ENCODE measurements around the gene CAMK1G. TPM values are rescaled to one million over a fixed set of nuclear protein-coding genes. Genes with fewer than 3 reads are reported as not detected.

The CAMK1G gene
- total RNA-seq, 1 experiment from 2014 or later, result not detected

DNA sequence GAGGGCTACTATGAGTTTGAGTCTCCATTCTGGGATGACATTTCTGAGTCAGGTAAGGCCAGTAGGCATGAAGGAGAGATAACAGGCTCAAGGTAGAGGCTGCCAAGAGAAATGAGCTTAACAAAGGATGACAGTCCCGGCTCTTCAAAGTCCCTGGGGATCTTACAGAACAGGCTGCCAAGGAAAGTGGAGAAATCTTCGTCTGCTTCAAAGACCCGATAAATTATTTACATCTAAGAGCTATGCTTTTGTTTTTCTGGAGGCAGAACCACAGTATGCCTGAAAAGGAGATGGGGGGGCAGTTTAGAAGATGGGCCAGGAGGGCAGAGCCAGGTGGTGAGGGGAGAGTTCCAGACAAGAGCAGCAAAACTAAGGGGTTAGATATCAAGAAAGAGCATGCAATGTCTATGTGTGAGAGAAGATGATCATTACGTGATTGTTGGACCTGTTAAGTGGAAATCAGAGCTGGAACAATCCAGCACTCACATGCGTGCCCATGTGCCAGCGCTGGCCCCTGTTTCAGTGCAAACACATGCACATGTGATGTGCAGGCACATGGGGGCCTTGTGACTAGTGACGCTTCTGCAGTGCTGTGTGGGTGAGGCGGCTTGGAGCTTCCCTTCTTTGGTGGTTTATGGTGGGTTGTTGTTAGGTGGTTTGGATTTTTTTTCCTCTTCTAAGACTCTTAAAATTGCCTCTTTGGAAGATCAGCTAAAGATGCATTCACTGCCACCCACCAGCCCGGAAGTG is 25.7 kb downstream of the CAMK1G start:
- Histone ChIP-seq H2AFZ (ENCODE audit: low read depth, low read length, poor library complexity, severe bottlenecking) (no peak overlapping the region), H3K9ac (ENCODE audit: low read length) (no peak overlapping the region), H3K27me3 (ENCODE audit: insufficient read depth, low read length) (no peaks in the 10 kb centered on the region), H3K9me3 (ENCODE audit: control insufficient read depth in 1 of 2, insufficient read depth in 1 of 2, low read depth in 1 of 2, low read length in 2 of 2) (no peaks in the 10 kb centered on the region), H4K20me1 (ENCODE audit: insufficient read depth) (no peaks in the 10 kb centered on the region), H3K4me1 (ENCODE audit: control insufficient read depth in 1 of 2, insufficient read depth in 2 of 2, low read length in 2 of 2) (peaks cover 0 to 6% of the 10 kb centered on the region in 2 experiments; a peak in 1 of 4 replicates), H3K4me2 (ENCODE audit: low read length) (no peak overlapping the region), H3K4me3 (replicated peaks in 1 of 2; ENCODE audit: low read depth in 1 of 2, low read length in 2 of 2) (no peak overlapping the region), H3K36me3 (ENCODE audit: control insufficient read depth in 1 of 2, insufficient read depth in 2 of 2, low read length in 2 of 2) (no peaks in the 10 kb centered on the region), H3K27ac (ENCODE audit: low read depth, low read length) (no peak overlapping the region), H3K9me2 (ENCODE audit: insufficient read depth) (no peaks in the 10 kb centered on the region), H3K79me2 (ENCODE audit: insufficient read depth, low read length) (no peaks in the 10 kb centered on the region)
- intact Hi-C loops (cut with micrococcal nuclease), result no loop called here
- no peak for ATAC-seq
- BruUV-seq (replicated peaks), result no TSS peak
- POLR2A ChIA-PET, result no interaction called here
- RAD21 ChIA-PET (ENCODE audit: low non-redundant PET in 1 of 2, low total read pairs in 2 of 2, uncharacterized antibody in 2 of 2, unreplicated experiment in 2 of 2), result no interaction called here
- no peak for DNase-seq (ENCODE audit: low read depth, low spot score)
- TF ChIP-seq, protein P1, sequence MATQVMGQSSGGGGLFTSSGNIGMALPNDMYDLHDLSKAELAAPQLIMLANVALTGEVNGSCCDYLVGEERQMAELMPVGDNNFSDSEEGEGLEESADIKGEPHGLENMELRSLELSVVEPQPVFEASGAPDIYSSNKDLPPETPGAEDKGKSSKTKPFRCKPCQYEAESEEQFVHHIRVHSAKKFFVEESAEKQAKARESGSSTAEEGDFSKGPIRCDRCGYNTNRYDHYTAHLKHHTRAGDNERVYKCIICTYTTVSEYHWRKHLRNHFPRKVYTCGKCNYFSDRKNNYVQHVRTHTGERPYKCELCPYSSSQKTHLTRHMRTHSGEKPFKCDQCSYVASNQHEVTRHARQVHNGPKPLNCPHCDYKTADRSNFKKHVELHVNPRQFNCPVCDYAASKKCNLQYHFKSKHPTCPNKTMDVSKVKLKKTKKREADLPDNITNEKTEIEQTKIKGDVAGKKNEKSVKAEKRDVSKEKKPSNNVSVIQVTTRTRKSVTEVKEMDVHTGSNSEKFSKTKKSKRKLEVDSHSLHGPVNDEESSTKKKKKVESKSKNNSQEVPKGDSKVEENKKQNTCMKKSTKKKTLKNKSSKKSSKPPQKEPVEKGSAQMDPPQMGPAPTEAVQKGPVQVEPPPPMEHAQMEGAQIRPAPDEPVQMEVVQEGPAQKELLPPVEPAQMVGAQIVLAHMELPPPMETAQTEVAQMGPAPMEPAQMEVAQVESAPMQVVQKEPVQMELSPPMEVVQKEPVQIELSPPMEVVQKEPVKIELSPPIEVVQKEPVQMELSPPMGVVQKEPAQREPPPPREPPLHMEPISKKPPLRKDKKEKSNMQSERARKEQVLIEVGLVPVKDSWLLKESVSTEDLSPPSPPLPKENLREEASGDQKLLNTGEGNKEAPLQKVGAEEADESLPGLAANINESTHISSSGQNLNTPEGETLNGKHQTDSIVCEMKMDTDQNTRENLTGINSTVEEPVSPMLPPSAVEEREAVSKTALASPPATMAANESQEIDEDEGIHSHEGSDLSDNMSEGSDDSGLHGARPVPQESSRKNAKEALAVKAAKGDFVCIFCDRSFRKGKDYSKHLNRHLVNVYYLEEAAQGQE (IDR thresholded peaks at IDR 0.05; ENCODE audit: low read depth), result no peak
- TF ChIP-seq JUND (IDR thresholded peaks at IDR 0.05), result no peak
- TF ChIP-seq, protein P2, sequence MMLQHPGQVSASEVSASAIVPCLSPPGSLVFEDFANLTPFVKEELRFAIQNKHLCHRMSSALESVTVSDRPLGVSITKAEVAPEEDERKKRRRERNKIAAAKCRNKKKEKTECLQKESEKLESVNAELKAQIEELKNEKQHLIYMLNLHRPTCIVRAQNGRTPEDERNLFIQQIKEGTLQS (IDR thresholded peaks at IDR 0.05), result no peak
- no peak for TF ChIP-seq ZFX (IDR thresholded peaks at IDR 0.05)
- TF ChIP-seq EZH2phosphoT487 (IDR thresholded peaks at IDR 0.05; ENCODE audit: borderline replicate concordance), result no peak
- no peak for TF ChIP-seq CEBPB (IDR thresholded peaks at IDR 0.05; ENCODE audit: low read depth)
- TF ChIP-seq, protein P3, sequence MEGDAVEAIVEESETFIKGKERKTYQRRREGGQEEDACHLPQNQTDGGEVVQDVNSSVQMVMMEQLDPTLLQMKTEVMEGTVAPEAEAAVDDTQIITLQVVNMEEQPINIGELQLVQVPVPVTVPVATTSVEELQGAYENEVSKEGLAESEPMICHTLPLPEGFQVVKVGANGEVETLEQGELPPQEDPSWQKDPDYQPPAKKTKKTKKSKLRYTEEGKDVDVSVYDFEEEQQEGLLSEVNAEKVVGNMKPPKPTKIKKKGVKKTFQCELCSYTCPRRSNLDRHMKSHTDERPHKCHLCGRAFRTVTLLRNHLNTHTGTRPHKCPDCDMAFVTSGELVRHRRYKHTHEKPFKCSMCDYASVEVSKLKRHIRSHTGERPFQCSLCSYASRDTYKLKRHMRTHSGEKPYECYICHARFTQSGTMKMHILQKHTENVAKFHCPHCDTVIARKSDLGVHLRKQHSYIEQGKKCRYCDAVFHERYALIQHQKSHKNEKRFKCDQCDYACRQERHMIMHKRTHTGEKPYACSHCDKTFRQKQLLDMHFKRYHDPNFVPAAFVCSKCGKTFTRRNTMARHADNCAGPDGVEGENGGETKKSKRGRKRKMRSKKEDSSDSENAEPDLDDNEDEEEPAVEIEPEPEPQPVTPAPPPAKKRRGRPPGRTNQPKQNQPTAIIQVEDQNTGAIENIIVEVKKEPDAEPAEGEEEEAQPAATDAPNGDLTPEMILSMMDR (IDR thresholded peaks at IDR 0.05 in 2 of 3, conservative IDR thresholded peaks at IDR 0.05 in 1 of 3; ENCODE audit: borderline replicate concordance in 1 of 3, insufficient read depth in 1 of 3, low read depth in 2 of 3, low read length in 2 of 3), result no peak
- no peak for TF ChIP-seq CBX3 (IDR thresholded peaks at IDR 0.05; ENCODE audit: low read depth)
- TF ChIP-seq, protein P4, sequence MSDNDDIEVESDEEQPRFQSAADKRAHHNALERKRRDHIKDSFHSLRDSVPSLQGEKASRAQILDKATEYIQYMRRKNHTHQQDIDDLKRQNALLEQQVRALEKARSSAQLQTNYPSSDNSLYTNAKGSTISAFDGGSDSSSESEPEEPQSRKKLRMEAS (IDR thresholded peaks at IDR 0.05), result no peak
- TF ChIP-seq RAD21 (IDR thresholded peaks at IDR 0.05; ENCODE audit: low read depth), result no peak
- no peak for TF ChIP-seq ZNF274 (IDR thresholded peaks at IDR 0.05; ENCODE audit: low read depth, low read length)
- no peak for TF ChIP-seq FOSL1 (IDR thresholded peaks at IDR 0.05; ENCODE audit: low read depth)
- CTCF ChIA-PET, result interaction anchor here (0.8 kb wide), 1 partner anchor 32 kb away, joined by 3 read pairs; no protein-coding TSS in a partner anchor
